RWPE2 (cell line): ENCODE measurements around the gene ROCK2.
A peak's percentile ranks its signal among the peaks of the same experiment; 100 is the strongest.

Experiments
- ATAC-seq: fragments of 200-7000 bp; cut with Tn5 transposase; 3 replicates; pipeline ENCODE4 v1.9.1; 2021; ENCODE audit warnings: low read depth
- DNase-seq: peaks from one replicate; pipeline ENCODE4 v3.0.0-alpha.2; 2020; ENCODE audit warnings: low spot score
- H3K27ac ChIP-seq: fragments of 450-650 bp; 2 replicates; pipeline ENCODE4 v1.5.1; 2017; ENCODE audit warnings: mild to moderate bottlenecking; ENCODE audit not compliant: poor library complexity, severe bottlenecking
- H3K27me3 ChIP-seq: fragments of 250-450 bp; sonication (Bioruptor Pico); 2 replicates; pipeline ENCODE4 v1.5.1; 2021; ENCODE audit warnings: mild to moderate bottlenecking, moderate library complexity; ENCODE audit not compliant: insufficient read depth, poor library complexity, severe bottlenecking
- H3K36me3 ChIP-seq: fragments of 250-450 bp; sonication (Bioruptor Pico); 2 replicates; pipeline ENCODE4 v1.5.1; 2020; ENCODE audit warnings: low read depth, mild to moderate bottlenecking, moderate library complexity
- H3K4me1 ChIP-seq: fragments of 250-450 bp; sonication (Bioruptor Pico); 2 replicates; pipeline ENCODE4 v1.5.1; 2021; ENCODE audit warnings: mild to moderate bottlenecking, moderate library complexity; ENCODE audit not compliant: insufficient read depth, poor library complexity, severe bottlenecking
- H3K4me3 ChIP-seq: fragments of 250-450 bp; sonication (Bioruptor Pico); 2 replicates; pipeline ENCODE4 v1.5.1; 2021; ENCODE audit warnings: mild to moderate bottlenecking, moderate library complexity; ENCODE audit not compliant: severe bottlenecking
- H3K9me3 ChIP-seq: fragments of 250-450 bp; sonication (Bioruptor Pico); 2 replicates; pipeline ENCODE4 v1.5.1; 2021; ENCODE audit warnings: mild to moderate bottlenecking, moderate library complexity; ENCODE audit not compliant: severe bottlenecking
- TF ChIP-seq, protein P1 (sequence below): fragments of 450-650 bp; IDR thresholded peaks from one replicate; pipeline ENCODE4 v1.5.1; 2017; ENCODE audit warnings: mild to moderate bottlenecking, moderate library complexity; ENCODE audit not compliant: poor library complexity, severe bottlenecking

ROCK2 gene

DNA sequence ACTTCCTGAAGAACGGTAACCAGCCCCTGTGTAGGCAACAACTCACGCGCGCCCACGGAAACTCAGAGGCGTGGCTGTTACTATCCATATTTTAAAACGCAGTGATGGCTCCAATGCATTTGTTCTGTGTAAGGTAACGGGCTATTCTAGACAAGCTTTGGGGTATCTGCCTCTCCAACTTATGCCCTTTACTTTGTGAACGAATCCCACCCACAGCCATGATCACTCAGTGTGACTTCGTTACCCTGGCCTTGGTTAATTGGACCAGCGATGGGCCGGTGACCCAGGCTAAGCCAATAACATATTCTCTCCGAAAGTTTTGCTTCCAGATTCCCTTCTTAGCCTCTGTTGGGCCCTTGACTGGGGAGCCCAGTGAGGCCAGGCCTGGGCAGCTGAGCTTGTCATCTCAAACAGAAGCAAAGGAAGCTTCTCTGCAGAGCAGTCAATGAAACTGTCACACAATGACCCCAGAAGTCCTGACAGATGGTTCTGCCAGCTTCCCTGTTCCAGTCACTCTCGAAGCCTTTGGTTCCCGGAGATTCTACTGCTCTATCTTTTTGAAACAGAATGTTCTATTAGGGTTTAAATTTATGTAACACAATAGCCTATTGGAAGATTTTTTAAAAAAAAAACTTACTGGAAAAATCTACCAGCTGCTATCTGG, 30.7 kb upstream of the ROCK2 start:
- no peak for ATAC-seq
- peak overlapping the region; percentile 77 for H3K27ac ChIP-seq

DNA sequence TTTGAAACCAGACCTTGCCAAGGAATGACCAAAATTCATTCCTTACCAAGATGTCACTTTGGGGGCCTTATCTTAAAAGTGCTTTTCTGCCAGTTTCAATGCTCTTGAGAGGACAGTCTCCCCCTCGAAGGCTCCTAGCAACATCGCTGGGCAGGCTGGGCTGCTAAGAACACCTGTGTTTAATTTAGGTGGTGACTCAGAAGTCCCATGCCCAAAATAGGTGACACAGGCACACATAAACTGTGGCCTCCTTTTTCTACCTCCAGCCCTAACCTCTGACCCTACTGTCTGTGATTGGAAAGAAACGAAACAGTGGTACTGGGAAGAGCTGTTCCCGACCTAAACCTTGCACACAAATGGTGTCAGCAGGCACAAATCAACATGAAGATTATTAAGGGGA, 28.7 kb upstream of the ROCK2 start:
- no peaks in the 10 kb centered on the region for H3K36me3 ChIP-seq
- H3K4me1 ChIP-seq: peaks cover 21% of the 10 kb centered on the region
- no peak overlapping the region for H3K27ac ChIP-seq
- DNase-seq (no peak), ATAC-seq (no peak)
- no peak overlapping the region for H3K4me3 ChIP-seq
- H3K27me3 ChIP-seq: no peaks in the 10 kb centered on the region
- H3K9me3 ChIP-seq: no peaks in the 10 kb centered on the region
- TF ChIP-seq, protein P1, sequence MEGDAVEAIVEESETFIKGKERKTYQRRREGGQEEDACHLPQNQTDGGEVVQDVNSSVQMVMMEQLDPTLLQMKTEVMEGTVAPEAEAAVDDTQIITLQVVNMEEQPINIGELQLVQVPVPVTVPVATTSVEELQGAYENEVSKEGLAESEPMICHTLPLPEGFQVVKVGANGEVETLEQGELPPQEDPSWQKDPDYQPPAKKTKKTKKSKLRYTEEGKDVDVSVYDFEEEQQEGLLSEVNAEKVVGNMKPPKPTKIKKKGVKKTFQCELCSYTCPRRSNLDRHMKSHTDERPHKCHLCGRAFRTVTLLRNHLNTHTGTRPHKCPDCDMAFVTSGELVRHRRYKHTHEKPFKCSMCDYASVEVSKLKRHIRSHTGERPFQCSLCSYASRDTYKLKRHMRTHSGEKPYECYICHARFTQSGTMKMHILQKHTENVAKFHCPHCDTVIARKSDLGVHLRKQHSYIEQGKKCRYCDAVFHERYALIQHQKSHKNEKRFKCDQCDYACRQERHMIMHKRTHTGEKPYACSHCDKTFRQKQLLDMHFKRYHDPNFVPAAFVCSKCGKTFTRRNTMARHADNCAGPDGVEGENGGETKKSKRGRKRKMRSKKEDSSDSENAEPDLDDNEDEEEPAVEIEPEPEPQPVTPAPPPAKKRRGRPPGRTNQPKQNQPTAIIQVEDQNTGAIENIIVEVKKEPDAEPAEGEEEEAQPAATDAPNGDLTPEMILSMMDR: no peak

More for the DNA sequence above, 30.7 kb upstream of the ROCK2 start:
- DNase-seq: no peak
- Histone ChIP-seq H3K9me3 (no peaks in the 10 kb centered on the region), H3K27me3 (no peaks in the 10 kb centered on the region), H3K4me3 (no peak overlapping the region), H3K4me1 (peaks cover 21% of the 10 kb centered on the region), H3K36me3 (no peaks in the 10 kb centered on the region)
- TF ChIP-seq, protein P1: no peak

DNA sequence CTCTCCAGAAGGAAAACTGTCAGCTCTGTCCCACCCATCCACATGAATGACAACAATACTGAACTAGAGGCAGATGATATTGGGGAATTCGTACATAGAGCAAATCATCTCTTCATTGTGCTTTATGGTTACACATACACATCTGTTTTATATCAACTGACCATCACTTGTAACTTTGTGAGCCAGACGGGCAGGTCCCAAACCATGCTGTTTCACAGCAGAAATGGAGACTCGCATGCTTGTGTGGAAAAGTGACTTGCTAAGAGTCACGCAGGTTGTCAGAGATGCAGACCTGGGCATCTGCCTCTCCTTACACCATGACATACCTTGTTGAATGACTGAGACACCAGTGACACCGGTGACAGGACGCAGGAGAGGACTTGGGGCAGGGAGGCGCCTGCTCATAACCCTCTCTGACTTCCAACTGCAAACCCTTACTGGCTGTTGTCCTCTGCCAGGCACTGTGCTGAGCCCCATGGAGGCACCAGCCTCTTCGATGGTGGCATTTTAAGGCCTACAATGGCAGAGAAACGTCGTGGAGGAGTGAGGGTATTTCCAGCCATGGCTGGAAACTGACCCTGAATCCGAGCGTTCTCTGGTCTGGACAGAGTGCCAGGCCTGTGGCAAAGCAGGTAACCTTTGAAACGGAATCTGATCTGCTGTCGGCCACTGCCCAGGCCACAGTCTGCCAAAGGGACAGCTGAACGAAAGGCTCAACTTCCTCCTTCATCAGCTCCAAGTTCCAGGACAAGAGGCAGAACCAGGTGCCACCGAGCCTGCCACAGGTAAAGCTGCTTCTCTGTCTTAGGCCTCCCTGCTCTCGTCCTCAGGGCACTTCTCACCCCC, 26.9 kb upstream of the ROCK2 start:
- ATAC-seq (no peak), DNase-seq (no peak)
- TF ChIP-seq, protein P1: no peak
- H3K4me3 ChIP-seq: no peak overlapping the region
- no peaks in the 10 kb centered on the region for H3K27me3 ChIP-seq
- no peaks in the 10 kb centered on the region for H3K36me3 ChIP-seq
- peak overlapping the region; percentile 24 for H3K27ac ChIP-seq
- H3K4me1 ChIP-seq: peaks cover 21% of the 10 kb centered on the region
- H3K9me3 ChIP-seq: no peaks in the 10 kb centered on the region

DNA sequence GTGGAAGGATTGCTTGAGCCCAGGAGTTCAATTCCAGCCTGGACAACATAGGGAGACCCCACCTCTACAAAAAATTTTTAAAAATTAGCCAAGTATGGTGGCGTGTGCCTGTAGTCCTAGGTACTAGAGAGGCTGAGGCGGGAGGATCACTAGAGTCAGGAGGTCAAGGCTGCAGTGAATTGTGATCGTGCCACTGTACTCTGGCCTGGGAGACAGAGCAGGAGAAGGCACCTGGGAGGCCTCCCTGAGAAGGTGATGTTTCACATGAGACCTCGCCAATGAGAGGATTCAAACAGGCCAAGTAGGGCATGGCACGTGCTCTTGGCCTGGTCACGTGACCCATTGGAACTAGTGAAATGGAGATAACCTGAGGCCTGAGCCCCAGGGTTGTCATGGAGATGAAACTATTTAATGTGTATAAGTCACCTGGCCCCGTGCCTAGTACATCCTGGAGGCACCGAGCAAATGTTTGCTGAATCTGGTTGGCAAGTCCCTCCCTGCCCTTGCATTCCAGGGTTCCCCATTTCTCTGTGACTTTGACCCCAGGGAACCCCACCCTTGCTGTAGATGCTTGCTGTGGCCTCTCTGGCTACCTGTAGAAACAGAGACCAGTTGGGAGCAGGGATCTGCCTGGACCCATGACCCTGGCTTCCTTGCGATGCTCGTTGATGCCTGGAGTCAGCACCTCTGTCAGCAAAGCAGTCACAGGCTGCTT, 26.1 kb upstream of the ROCK2 start:
- TF ChIP-seq, protein P1: no peak
- Histone ChIP-seq H3K27me3 (no peaks in the 10 kb centered on the region), H3K27ac (peak overlapping the region; percentile 24), H3K36me3 (no peaks in the 10 kb centered on the region), H3K4me3 (no peak overlapping the region), H3K4me1 (peaks cover 21% of the 10 kb centered on the region), H3K9me3 (no peaks in the 10 kb centered on the region)
- peak; percentile 51 for ATAC-seq
- peak; percentile 89 for DNase-seq
